HEK293 (cell line): ENCODE data around the gene ZNF619.

Experiments used
- CTCF ChIA-PET: fragments of 350-600 bp; formaldehyde crosslinking; extraction: SDS; loops from one replicate; lab custom pipeline; 2021; ENCODE audit warnings: antibody characterized with exemption; lab: Yijun Ruan, JAX
- POLR2A ChIA-PET: fragments of 300-600 bp; formaldehyde crosslinking; extraction: SDS; loops from one replicate; lab custom pipeline; 2020; ENCODE audit warnings: antibody characterized with exemption, inconsistent platforms; lab: Yijun Ruan, JAX
- H3K27ac ChIP-seq: fragments of 200-500 bp; sonication (Bioruptor generic); 2 replicates; pipeline ENCODE4 v1.5.1; 2014; ENCODE audit warnings: low read depth, low read length, control low read depth, inconsistent platforms; ENCODE audit errors: extremely low read depth
- H3K36me3 ChIP-seq, 2 experiments: fragments of 200-500 bp in 1 of 2; sonication (Bioruptor generic) in 1 of 2; 1 replicate in 1 of 2; 2 replicates in 1 of 2; pipeline ENCODE4 v1.5.1; 2014 to 2017; ENCODE audit warnings: inconsistent platforms in 2 of 2, low read length in 2 of 2; ENCODE audit not compliant: control insufficient read depth in 2 of 2, insufficient read depth in 1 of 2
- H3K4me1 ChIP-seq: fragments of 200-500 bp; sonication (Bioruptor generic); 2 replicates; pipeline ENCODE4 v1.5.1; 2014; ENCODE audit warnings: mild to moderate bottlenecking, low read length, inconsistent platforms; ENCODE audit not compliant: control insufficient read depth, insufficient read depth
- H3K4me3 ChIP-seq: 2 replicates; pipeline ENCODE4 v1.5.1; 2011; ENCODE audit warnings: low read depth, mild to moderate bottlenecking, control low read depth, low read length, moderate library complexity
- H3K9me3 ChIP-seq: fragments of 200-500 bp; sonication (Bioruptor generic); 2 replicates; pipeline ENCODE4 v1.5.1; 2014; ENCODE audit warnings: low read depth, low read length, inconsistent platforms; ENCODE audit not compliant: control insufficient read depth, insufficient read depth
- OSR2 ChIP-seq: fragments of 450-650 bp; formaldehyde crosslinking; IDR thresholded peaks from 2 replicates; pipeline ENCODE4 v1.5.1; 2016; ENCODE audit warnings: missing biosample characterization, missing genetic modification characterization
- ZBTB21 ChIP-seq: fragments of 450-650 bp; formaldehyde crosslinking; IDR thresholded peaks from 2 replicates; pipeline ENCODE4 v1.5.1; 2017; ENCODE audit warnings: missing biosample characterization, missing genetic modification characterization
- ZFP69B ChIP-seq: fragments of 450-650 bp; formaldehyde crosslinking; IDR thresholded peaks from 2 replicates; pipeline ENCODE4 v1.5.1; 2016; ENCODE audit warnings: missing biosample characterization, missing genetic modification characterization
- ZNF112 ChIP-seq: fragments of 450-650 bp; formaldehyde crosslinking; IDR thresholded peaks from 2 replicates; pipeline ENCODE4 v1.5.0; 2017; ENCODE audit warnings: missing biosample characterization, missing genetic modification characterization
- ZNF121 ChIP-seq: fragments of 450-650 bp; formaldehyde crosslinking; IDR thresholded peaks from 2 replicates; pipeline ENCODE4 v1.5.1; 2016; ENCODE audit warnings: missing biosample characterization, missing genetic modification characterization
- ZNF132 ChIP-seq: fragments of 450-650 bp; formaldehyde crosslinking; IDR thresholded peaks from 2 replicates; pipeline ENCODE4 v1.5.1; 2017; ENCODE audit warnings: missing biosample characterization, missing genetic modification characterization, borderline replicate concordance
- ZNF19 ChIP-seq: fragments of 450-650 bp; formaldehyde crosslinking; IDR thresholded peaks from 2 replicates; pipeline ENCODE4; 2016; ENCODE audit warnings: missing biosample characterization, missing genetic modification characterization, low read depth
- ZNF433 ChIP-seq: fragments of 450-650 bp; formaldehyde crosslinking; IDR thresholded peaks from 2 replicates; pipeline ENCODE4 v1.5.1; 2016; ENCODE audit warnings: missing biosample characterization, missing genetic modification characterization, low read depth
- ZNF48 ChIP-seq: fragments of 450-650 bp; formaldehyde crosslinking; IDR thresholded peaks from 2 replicates; pipeline ENCODE4 v1.5.1; 2016; ENCODE audit warnings: missing biosample characterization, missing genetic modification characterization
- ZNF501 ChIP-seq: fragments of 450-650 bp; formaldehyde crosslinking; IDR thresholded peaks from 2 replicates; pipeline ENCODE4 v1.5.1; 2016; ENCODE audit warnings: missing biosample characterization, missing genetic modification characterization
- ZNF561 ChIP-seq: fragments of 450-650 bp; IDR thresholded peaks from 2 replicates; pipeline ENCODE4 v1.5.1; 2018; ENCODE audit warnings: missing biosample characterization, missing genetic modification characterization, borderline replicate concordance
- ZNF837 ChIP-seq: fragments of 450-650 bp; formaldehyde crosslinking; IDR thresholded peaks from 2 replicates; pipeline ENCODE4 v1.5.1; 2016; ENCODE audit warnings: missing biosample characterization, missing genetic modification characterization
- ZSCAN23 ChIP-seq: fragments of 450-650 bp; formaldehyde crosslinking; IDR thresholded peaks from 2 replicates; pipeline ENCODE4 v1.5.1; 2016; ENCODE audit warnings: missing biosample characterization, missing genetic modification characterization
- ZSCAN30 ChIP-seq: fragments of 450-650 bp; IDR thresholded peaks from 2 replicates; pipeline ENCODE4 v1.5.1; 2018; ENCODE audit warnings: missing biosample characterization, mild to moderate bottlenecking, missing genetic modification characterization, moderate library complexity
- TF ChIP-seq, protein P1 (sequence below): fragments of 450-650 bp; formaldehyde crosslinking; IDR thresholded peaks from 2 replicates; pipeline ENCODE4 v1.5.1; 2016; ENCODE audit warnings: missing biosample characterization, missing genetic modification characterization
- TF ChIP-seq, protein P2 (sequence below): fragments of 450-650 bp; formaldehyde crosslinking; IDR thresholded peaks from 2 replicates; pipeline ENCODE4 v1.5.0; 2017; ENCODE audit warnings: missing biosample characterization, missing genetic modification characterization, borderline replicate concordance
- TF ChIP-seq, protein P3 (sequence below): fragments of 450-650 bp; formaldehyde crosslinking; optimal IDR thresholded peaks from 2 replicates; pipeline ENCODE3; 2016; ENCODE audit warnings: missing biosample characterization, mild to moderate bottlenecking, missing genetic modification characterization
- TF ChIP-seq, protein P4 (sequence below): fragments of 450-650 bp; formaldehyde crosslinking; IDR thresholded peaks from 2 replicates; pipeline ENCODE4 v1.5.1; 2016; ENCODE audit warnings: missing biosample characterization, missing genetic modification characterization
- TF ChIP-seq, protein P5 (sequence below): fragments of 450-650 bp; formaldehyde crosslinking; IDR thresholded peaks from 2 replicates; pipeline ENCODE4 v1.5.1; 2017; ENCODE audit warnings: missing biosample characterization, missing genetic modification characterization
- TF ChIP-seq, protein P6 (sequence below): fragments of 450-650 bp; formaldehyde crosslinking; IDR thresholded peaks from 2 replicates; pipeline ENCODE4 v1.5.1; 2016; ENCODE audit warnings: missing biosample characterization, missing genetic modification characterization

The ZNF619 gene

DNA sequence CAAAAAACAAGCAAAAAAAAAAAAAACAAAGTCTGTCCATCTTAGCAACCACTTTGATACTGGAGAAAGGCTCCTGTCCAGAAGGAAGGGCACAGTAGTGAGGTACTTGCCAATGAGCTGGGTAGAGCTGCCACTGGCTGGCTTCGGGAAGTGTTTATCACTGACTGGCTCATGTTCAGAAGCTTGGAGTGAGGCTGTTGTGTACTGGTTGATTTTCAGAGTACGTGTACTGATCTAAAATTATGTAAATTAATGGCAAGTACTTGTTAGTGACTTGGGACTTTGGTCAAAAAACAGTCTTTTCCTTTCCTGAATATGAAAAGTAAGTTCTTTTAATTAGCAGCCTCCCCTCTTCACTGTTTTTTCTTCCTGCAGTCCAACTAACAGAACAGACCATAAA lies 46.9 kb downstream of the ZNF619 start:
- ChIA-PET POLR2A (interaction anchor here (1.0 to 3.0 kb wide), 5 partner anchors 18 to 1438 kb away, joined by 3 to 41 read pairs (median 6); partner anchors contain the start of genes EIF1B, RPL14, ULK4 and ZNF620), CTCF (interaction anchor here (0.6 to 3.2 kb wide), 3 partner anchors 18 to 1595 kb away, joined by 3 to 16 read pairs (median 3); partner anchors contain the start of gene ZNF620)
- Histone ChIP-seq H3K27ac (no peak overlapping the region), H3K9me3 (no peaks in the 10 kb centered on the region), H3K4me1 (no peaks in the 10 kb centered on the region), H3K36me3 (peaks cover 6 to 29% of the 10 kb centered on the region in 2 experiments; a peak in 2 of 3 replicates), H3K4me3 (no peak overlapping the region)
- TF ChIP-seq ZNF48 (no peak), OSR2 (no peak), ZSCAN30 (no peak), ZNF112 (tag by site-specific recombination) (no peak), ZNF121 (no peak), ZNF837 (tag by site-specific recombination) (no peak)
- TF ChIP-seq, protein P1, sequence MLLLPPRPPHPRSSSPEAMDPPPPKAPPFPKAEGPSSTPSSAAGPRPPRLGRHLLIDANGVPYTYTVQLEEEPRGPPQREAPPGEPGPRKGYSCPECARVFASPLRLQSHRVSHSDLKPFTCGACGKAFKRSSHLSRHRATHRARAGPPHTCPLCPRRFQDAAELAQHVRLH: no peak
- TF ChIP-seq, protein P2, sequence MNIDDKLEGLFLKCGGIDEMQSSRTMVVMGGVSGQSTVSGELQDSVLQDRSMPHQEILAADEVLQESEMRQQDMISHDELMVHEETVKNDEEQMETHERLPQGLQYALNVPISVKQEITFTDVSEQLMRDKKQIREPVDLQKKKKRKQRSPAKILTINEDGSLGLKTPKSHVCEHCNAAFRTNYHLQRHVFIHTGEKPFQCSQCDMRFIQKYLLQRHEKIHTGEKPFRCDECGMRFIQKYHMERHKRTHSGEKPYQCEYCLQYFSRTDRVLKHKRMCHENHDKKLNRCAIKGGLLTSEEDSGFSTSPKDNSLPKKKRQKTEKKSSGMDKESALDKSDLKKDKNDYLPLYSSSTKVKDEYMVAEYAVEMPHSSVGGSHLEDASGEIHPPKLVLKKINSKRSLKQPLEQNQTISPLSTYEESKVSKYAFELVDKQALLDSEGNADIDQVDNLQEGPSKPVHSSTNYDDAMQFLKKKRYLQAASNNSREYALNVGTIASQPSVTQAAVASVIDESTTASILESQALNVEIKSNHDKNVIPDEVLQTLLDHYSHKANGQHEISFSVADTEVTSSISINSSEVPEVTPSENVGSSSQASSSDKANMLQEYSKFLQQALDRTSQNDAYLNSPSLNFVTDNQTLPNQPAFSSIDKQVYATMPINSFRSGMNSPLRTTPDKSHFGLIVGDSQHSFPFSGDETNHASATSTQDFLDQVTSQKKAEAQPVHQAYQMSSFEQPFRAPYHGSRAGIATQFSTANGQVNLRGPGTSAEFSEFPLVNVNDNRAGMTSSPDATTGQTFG (tag by site-specific recombination): no peak
- TF ChIP-seq, protein P3, sequence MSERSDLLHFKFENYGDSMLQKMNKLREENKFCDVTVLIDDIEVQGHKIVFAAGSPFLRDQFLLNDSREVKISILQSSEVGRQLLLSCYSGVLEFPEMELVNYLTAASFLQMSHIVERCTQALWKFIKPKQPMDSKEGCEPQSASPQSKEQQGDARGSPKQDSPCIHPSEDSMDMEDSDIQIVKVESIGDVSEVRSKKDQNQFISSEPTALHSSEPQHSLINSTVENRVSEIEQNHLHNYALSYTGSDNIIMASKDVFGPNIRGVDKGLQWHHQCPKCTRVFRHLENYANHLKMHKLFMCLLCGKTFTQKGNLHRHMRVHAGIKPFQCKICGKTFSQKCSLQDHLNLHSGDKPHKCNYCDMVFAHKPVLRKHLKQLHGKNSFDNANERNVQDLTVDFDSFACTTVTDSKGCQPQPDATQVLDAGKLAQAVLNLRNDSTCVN (tag by site-specific recombination): no peak
- TF ChIP-seq, protein P4, sequence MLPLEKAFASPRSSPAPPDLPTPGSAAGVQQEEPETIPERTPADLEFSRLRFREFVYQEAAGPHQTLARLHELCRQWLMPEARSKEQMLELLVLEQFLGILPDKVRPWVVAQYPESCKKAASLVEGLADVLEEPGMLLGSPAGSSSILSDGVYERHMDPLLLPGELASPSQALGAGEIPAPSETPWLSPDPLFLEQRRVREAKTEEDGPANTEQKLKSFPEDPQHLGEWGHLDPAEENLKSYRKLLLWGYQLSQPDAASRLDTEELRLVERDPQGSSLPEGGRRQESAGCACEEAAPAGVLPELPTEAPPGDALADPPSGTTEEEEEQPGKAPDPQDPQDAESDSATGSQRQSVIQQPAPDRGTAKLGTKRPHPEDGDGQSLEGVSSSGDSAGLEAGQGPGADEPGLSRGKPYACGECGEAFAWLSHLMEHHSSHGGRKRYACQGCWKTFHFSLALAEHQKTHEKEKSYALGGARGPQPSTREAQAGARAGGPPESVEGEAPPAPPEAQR (tag by site-specific recombination): no peak

DNA sequence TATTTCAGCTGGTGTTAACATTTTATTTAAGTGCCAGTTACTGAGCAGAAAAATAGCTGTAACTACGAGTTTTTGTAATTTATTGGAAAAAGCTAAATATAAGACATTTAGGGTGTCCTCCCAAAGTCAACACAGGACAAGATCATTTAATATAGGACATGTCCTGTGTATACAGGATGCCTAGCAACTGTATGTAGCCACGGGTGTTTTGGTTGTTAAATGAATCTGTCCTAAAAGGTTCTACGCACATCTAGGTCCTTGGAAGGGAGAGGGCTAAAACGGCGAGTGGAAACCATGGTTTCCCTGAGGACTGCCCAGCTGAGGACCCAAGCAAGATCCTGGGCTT lies 47.3 kb downstream of the ZNF619 start:
- TF ChIP-seq ZNF433 (tag by site-specific recombination): no peak

DNA sequence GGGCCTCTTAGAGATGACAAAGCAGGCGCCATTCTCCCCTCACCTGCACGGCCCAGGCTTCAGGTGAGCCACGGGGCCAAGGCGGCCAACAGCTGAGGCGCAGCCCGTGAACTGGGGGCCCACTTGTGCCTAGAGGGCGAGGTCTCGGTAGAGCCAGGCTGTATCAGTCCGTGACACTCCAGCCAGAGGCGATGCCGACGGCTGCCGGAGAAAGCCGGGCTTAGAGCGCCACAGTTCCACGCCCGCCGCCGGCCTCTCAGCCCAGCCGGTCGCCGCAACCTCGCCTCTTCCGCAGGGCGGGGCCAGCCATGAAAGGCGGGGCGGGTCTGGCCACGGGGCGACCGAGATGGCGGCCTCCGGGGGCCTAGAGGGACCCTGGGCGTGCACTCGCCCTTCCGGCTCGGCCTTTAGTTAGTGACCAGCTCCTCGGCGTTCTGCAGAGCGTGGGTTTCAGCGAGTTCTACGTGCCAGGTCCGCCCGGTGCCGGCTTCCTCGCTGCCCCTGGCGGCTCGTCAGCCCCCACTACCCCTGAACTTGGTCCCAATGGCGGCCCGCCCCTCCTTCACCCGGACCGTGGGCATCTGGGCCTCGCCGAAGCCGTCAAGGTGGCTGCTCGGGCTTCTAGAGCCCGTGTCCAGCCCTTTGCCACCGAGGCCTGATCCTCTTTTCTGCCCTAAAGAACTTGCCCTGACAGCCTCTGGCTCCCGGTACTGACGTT lies 47.8 kb downstream of the ZNF619 start, which contains the start of gene ZNF621:
Gene ZNF621 (plus strand): TSS at position 393 of the 718 bp plus-strand sequence. CDS start 881 bp downstream, outside the sequence.
- Histone ChIP-seq H3K4me1 (no peaks in the 10 kb centered on the region), H3K9me3 (no peaks in the 10 kb centered on the region), H3K4me3 (peak within 1 kb of the TSS; percentile 89), H3K27ac (peak within 1 kb of the TSS; percentile 75), H3K36me3 (peaks cover 6 to 38% of the 10 kb centered on the region in 2 experiments; a peak in 2 of 3 replicates)
- ChIA-PET POLR2A (interaction anchor here (1.0 to 3.0 kb wide), 6 partner anchors 19 to 1437 kb away, joined by 3 to 41 read pairs (median 6); partner anchors contain the start of genes EIF1B, RPL14, ULK4 and ZNF620), CTCF (interaction anchor here (1.2 to 3.2 kb wide), 3 partner anchors 19 to 217 kb away, joined by 3 to 16 read pairs (median 3); partner anchors contain the start of gene ZNF620)
- TF ChIP-seq ZNF501 (tag by site-specific recombination) (peak; percentile 92), ZNF561 (no peak), ZNF19 (no peak), ZNF837 (tag by site-specific recombination) (no peak), ZBTB21 (tag by site-specific recombination) (no peak), ZNF433 (tag by site-specific recombination) (no peak), ZNF132 (no peak), ZFP69B (tag by site-specific recombination) (0 out of 2 replicates have a peak, but pooled peaks have one; percentile 27), ZSCAN23 (tag by site-specific recombination) (no peak)
- TF ChIP-seq, protein P5, sequence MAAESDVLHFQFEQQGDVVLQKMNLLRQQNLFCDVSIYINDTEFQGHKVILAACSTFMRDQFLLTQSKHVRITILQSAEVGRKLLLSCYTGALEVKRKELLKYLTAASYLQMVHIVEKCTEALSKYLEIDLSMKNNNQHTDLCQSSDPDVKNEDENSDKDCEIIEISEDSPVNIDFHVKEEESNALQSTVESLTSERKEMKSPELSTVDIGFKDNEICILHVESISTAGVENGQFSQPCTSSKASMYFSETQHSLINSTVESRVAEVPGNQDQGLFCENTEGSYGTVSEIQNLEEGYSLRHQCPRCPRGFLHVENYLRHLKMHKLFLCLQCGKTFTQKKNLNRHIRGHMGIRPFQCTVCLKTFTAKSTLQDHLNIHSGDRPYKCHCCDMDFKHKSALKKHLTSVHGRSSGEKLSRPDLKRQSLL: 0 out of 2 replicates have a peak, but pooled peaks have one; percentile 4
- TF ChIP-seq, protein P6, sequence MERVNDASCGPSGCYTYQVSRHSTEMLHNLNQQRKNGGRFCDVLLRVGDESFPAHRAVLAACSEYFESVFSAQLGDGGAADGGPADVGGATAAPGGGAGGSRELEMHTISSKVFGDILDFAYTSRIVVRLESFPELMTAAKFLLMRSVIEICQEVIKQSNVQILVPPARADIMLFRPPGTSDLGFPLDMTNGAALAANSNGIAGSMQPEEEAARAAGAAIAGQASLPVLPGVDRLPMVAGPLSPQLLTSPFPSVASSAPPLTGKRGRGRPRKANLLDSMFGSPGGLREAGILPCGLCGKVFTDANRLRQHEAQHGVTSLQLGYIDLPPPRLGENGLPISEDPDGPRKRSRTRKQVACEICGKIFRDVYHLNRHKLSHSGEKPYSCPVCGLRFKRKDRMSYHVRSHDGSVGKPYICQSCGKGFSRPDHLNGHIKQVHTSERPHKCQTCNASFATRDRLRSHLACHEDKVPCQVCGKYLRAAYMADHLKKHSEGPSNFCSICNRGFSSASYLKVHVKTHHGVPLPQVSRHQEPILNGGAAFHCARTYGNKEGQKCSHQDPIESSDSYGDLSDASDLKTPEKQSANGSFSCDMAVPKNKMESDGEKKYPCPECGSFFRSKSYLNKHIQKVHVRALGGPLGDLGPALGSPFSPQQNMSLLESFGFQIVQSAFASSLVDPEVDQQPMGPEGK (tag by site-specific recombination): peak; percentile 67

More for the DNA sequence above, 47.3 kb downstream of the ZNF619 start:
- no peaks in the 10 kb centered on the region for H3K9me3 ChIP-seq
- H3K4me3 ChIP-seq: peak overlapping the region; percentile 89
- CTCF ChIA-PET: interaction anchor here (0.6 to 3.2 kb wide), 3 partner anchors 18 to 1594 kb away, joined by 3 to 16 read pairs (median 3); partner anchors contain the start of gene ZNF620
- no peaks in the 10 kb centered on the region for H3K4me1 ChIP-seq
- H3K27ac ChIP-seq: peak overlapping the region; percentile 75
- H3K36me3 ChIP-seq: peaks cover 6 to 33% of the 10 kb centered on the region in 2 experiments; a peak in 2 of 3 replicates
- POLR2A ChIA-PET: interaction anchor here (1.0 to 3.0 kb wide), 6 partner anchors 19 to 1438 kb away, joined by 3 to 41 read pairs (median 6); partner anchors contain the start of genes EIF1B, RPL14, ULK4 and ZNF620
